Nephron (organoid): Measurements from ENCODE around the gene ITPR3.

Experiments used
- H3K27ac Mint-ChIP-seq, 3 experiments: 2 replicates each; pipeline ENCODE4 v1.8.0; 2020; ENCODE audit warnings: mixed read lengths in 3 of 3, mild to moderate bottlenecking in 2 of 3, moderate library complexity in 1 of 3
- H3K27me3 Mint-ChIP-seq: 2 replicates; pipeline ENCODE4 v1.8.0; 2021; ENCODE audit warnings: low read depth, mild to moderate bottlenecking, moderate library complexity, mixed read lengths
- H3K36me3 Mint-ChIP-seq: 2 replicates; pipeline ENCODE4 v1.8.0; 2020; ENCODE audit warnings: low read depth, mixed read lengths
- H3K4me1 Mint-ChIP-seq: 2 replicates; pipeline ENCODE4 v1.8.0; 2020; ENCODE audit warnings: mixed read lengths
- H3K4me3 Mint-ChIP-seq, 3 experiments: 2 replicates each; pipeline ENCODE4 v1.8.0; 2020; ENCODE audit warnings: mild to moderate bottlenecking in 3 of 3, mixed read lengths in 3 of 3, moderate library complexity in 2 of 3
- H3K9me3 Mint-ChIP-seq: 2 replicates; pipeline ENCODE4 v1.8.0; 2020; ENCODE audit warnings: mixed read lengths
- CTCF ChIP-seq, 3 experiments: fragments of 200-600 bp; sonication (generic); IDR thresholded peaks; one replicate each; pipeline ENCODE4 v1.5.0; 2021; ENCODE audit warnings: antibody characterized with exemption in 3 of 3; ENCODE audit not compliant: unreplicated experiment in 3 of 3

Gene ITPR3

GRCh38 chr6:33636655-33637054, 15.5 kb downstream of the ITPR3 start:
- TF ChIP-seq CTCF (IDR thresholded peaks at IDR 0.05; ENCODE audit: unreplicated experiment in 3 of 3): no peak
- no peak overlapping the region for H3K4me3 Mint-ChIP-seq
- H3K4me1 Mint-ChIP-seq: peaks cover 24% of the 10 kb centered on the region
- no peak overlapping the region for H3K27ac Mint-ChIP-seq
- H3K36me3 Mint-ChIP-seq: no peaks in the 10 kb centered on the region
- H3K9me3 Mint-ChIP-seq: no peaks in the 10 kb centered on the region
- peaks cover 64% of the 10 kb centered on the region for H3K27me3 Mint-ChIP-seq

- no peak for TF ChIP-seq CTCF (IDR thresholded peaks at IDR 0.05; ENCODE audit: unreplicated experiment in 3 of 3)
- H3K9me3 Mint-ChIP-seq: no peaks in the 10 kb centered on the region
- peak overlapping the region in 2 of 3 experiments; percentile 51 to 93 for H3K27ac Mint-ChIP-seq
- H3K4me1 Mint-ChIP-seq: peaks cover 24% of the 10 kb centered on the region
- H3K27me3 Mint-ChIP-seq: peaks cover 55% of the 10 kb centered on the region
- H3K4me3 Mint-ChIP-seq: no peak overlapping the region
- no peaks in the 10 kb centered on the region for H3K36me3 Mint-ChIP-seq
These were observed 17.4 kb downstream of the ITPR3 start for GRCh38 chr6:33638556-33638955.

- Mint-ChIP-seq H3K4me3 (no peak overlapping the region), H3K36me3 (no peaks in the 10 kb centered on the region), H3K27me3 (peaks cover 46% of the 10 kb centered on the region), H3K27ac (peak overlapping the region in 1 of 3 experiments; percentile 74), H3K4me1 (peaks cover 16% of the 10 kb centered on the region), H3K9me3 (no peaks in the 10 kb centered on the region)
- TF ChIP-seq CTCF (IDR thresholded peaks at IDR 0.05; ENCODE audit: unreplicated experiment in 3 of 3): no peak
These were observed 18.4 kb downstream of the ITPR3 start for GRCh38 chr6:33639559-33639958.

DNA sequence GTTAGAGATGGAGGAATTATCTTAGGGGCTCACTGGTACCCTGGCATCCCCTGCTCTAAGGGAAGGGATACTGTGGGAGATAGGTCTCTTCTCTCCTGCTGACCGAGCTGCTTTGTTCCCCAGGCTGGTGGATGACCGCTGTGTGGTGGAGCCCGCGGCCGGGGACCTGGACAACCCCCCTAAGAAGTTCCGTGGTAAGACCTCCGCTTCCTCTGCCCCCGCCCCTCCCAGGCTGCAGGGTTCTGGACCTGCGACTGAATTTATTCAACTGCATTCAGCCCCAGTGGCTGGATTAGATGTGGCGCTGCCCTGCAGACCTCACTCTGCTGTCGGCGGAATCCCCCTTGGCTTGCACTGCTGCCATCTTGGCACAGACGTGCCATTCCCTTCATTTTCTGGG, 19.2 kb downstream of the ITPR3 start:
- no peak for TF ChIP-seq CTCF (IDR thresholded peaks at IDR 0.05; ENCODE audit: unreplicated experiment in 3 of 3)
- Mint-ChIP-seq H3K27me3 (peaks cover 38% of the 10 kb centered on the region), H3K4me3 (no peak overlapping the region), H3K4me1 (peaks cover 8% of the 10 kb centered on the region), H3K9me3 (no peaks in the 10 kb centered on the region), H3K36me3 (no peaks in the 10 kb centered on the region), H3K27ac (no peak overlapping the region)

GRCh38 chr6:33641144-33641543, 20.0 kb downstream of the ITPR3 start:
- TF ChIP-seq CTCF (IDR thresholded peaks at IDR 0.05; ENCODE audit: unreplicated experiment in 3 of 3): no peak
- H3K9me3 Mint-ChIP-seq: no peaks in the 10 kb centered on the region
- no peaks in the 10 kb centered on the region for H3K36me3 Mint-ChIP-seq

GRCh38 chr6:33641602-33642001, 20.5 kb downstream of the ITPR3 start:
- peak overlapping the region in 2 of 3 experiments; percentile 8 to 10 for H3K27ac Mint-ChIP-seq
- H3K9me3 Mint-ChIP-seq: no peaks in the 10 kb centered on the region
- H3K4me1 Mint-ChIP-seq: peaks cover 6% of the 10 kb centered on the region
- no peaks in the 10 kb centered on the region for H3K36me3 Mint-ChIP-seq
- TF ChIP-seq CTCF (IDR thresholded peaks at IDR 0.05; ENCODE audit: unreplicated experiment in 3 of 3): no peak
- H3K4me3 Mint-ChIP-seq: no peak overlapping the region
- H3K27me3 Mint-ChIP-seq: peaks cover 31% of the 10 kb centered on the region

More at GRCh38 chr6:33641144-33641543, 20.0 kb downstream of the ITPR3 start:
- peaks cover 6% of the 10 kb centered on the region for H3K4me1 Mint-ChIP-seq
- H3K27ac Mint-ChIP-seq: no peak overlapping the region
- no peak overlapping the region for H3K4me3 Mint-ChIP-seq
- peaks cover 33% of the 10 kb centered on the region for H3K27me3 Mint-ChIP-seq
